Smooth muscle cell (in vitro differentiated cells): Measurements from ENCODE around the gene HERC2. TPM values are rescaled to one million over a fixed set of nuclear protein-coding genes. Genes with fewer than 3 reads are reported as not detected.
"Not testable (repeated sequence)": the region's sequence is repeated elsewhere in the genome, so short reads cannot be mapped to it uniquely, and the experiment has no call there.

Experiments used
- DNase-seq: peaks from one replicate; lab custom pipeline; 2025; ENCODE audit not compliant: unreplicated experiment; lab: John Stamatoyannopoulos, UW
- H2AFZ ChIP-seq: fragments of 200-600 bp; sonication (generic); 2 replicates; pipeline ENCODE4 v1.6.0; 2016; ENCODE audit warnings: antibody characterized with exemption, low read depth, mild to moderate bottlenecking
- H3F3A ChIP-seq: fragments of 200-600 bp; sonication (generic); 2 replicates; pipeline ENCODE4 v1.6.0; 2017; ENCODE audit warnings: antibody characterized with exemption, low read depth
- H3K27ac ChIP-seq: fragments of 200-600 bp; sonication (generic); 2 replicates; pipeline ENCODE4 v1.5.1; 2016; ENCODE audit warnings: low read depth, mild to moderate bottlenecking
- H3K27me3 ChIP-seq: fragments of 200-600 bp; sonication (generic); 2 replicates; pipeline ENCODE4 v1.6.1; 2016; ENCODE audit warnings: low read depth, mild to moderate bottlenecking
- H3K36me3 ChIP-seq: fragments of 200-600 bp; sonication (generic); 2 replicates; pipeline ENCODE4 v1.5.1; 2016; ENCODE audit warnings: low read depth
- H3K4me1 ChIP-seq: fragments of 200-600 bp; sonication (generic); 2 replicates; pipeline ENCODE4 v1.5.1; 2016; ENCODE audit warnings: low read depth
- H3K4me2 ChIP-seq: fragments of 200-600 bp; sonication (generic); 2 replicates; pipeline ENCODE4 v1.6.0; 2016; ENCODE audit warnings: mild to moderate bottlenecking
- H3K4me3 ChIP-seq: fragments of 200-600 bp; sonication (generic); 2 replicates; pipeline ENCODE4 v1.5.1; 2016; ENCODE audit warnings: mild to moderate bottlenecking
- H3K79me2 ChIP-seq: fragments of 200-600 bp; sonication (generic); 2 replicates; pipeline ENCODE4 v1.6.0; 2016; ENCODE audit warnings: low read depth, mild to moderate bottlenecking
- H3K9ac ChIP-seq: fragments of 200-600 bp; sonication (generic); 2 replicates; pipeline ENCODE4 v1.6.0; 2016; ENCODE audit warnings: low read depth
- H3K9me3 ChIP-seq: fragments of 200-600 bp; sonication (generic); replicated peaks from 2 replicates; pipeline ENCODE4 v1.5.1; 2016; ENCODE audit warnings: low read depth
- H4K20me1 ChIP-seq: fragments of 200-600 bp; sonication (generic); 2 replicates; pipeline ENCODE4 v1.6.0; 2016; ENCODE audit warnings: low read depth
- CTCF ChIP-seq: fragments of 200-600 bp; sonication (generic); IDR thresholded peaks from 2 replicates; pipeline ENCODE4 v1.5.1; 2017; ENCODE audit warnings: borderline replicate concordance, mild to moderate bottlenecking, antibody characterized with exemption; ENCODE audit not compliant: insufficient read depth, poor library complexity, severe bottlenecking
- WGBS: methylation state at CpG from one replicate; pipeline ENCODE4 v1.1.7; 2016; ENCODE audit warnings: low lambda C conversion rate; 5-methylcytosine and 5-hydroxymethylcytosine counted together
- polyA plus RNA-seq: library from polyadenylated mRNA; unstranded; fragments of >200 nt; fragmentation: Nextera tagmentation; extraction: Ambion mirVana; gene quantifications from 2 replicates; pipeline ENCODE4 v1.2.1, GENCODE V29; 2016
- total RNA-seq: library from RNA; depleted of rRNA; stranded (reverse); fragments of >200 nt; gene quantifications from 2 replicates; pipeline ENCODE4 v1.2.3, GENCODE V29; 2014

HERC2 gene
- total and polyA plus RNA-seq, 2 experiments from 2014 or later: 19.9 to 33.1 TPM

- no peak overlapping the region for H2AFZ ChIP-seq
- no peak for DNase-seq
- H3K79me2 ChIP-seq: no peaks in the 10 kb centered on the region
- H3K4me3 ChIP-seq: no peak overlapping the region
- no peak overlapping the region for H3K4me2 ChIP-seq
- WGBS: 99% methylated on average over 5 of the region's 5 CpGs
- H3K36me3 ChIP-seq: peaks cover 23% of the 10 kb centered on the region
- H4K20me1 ChIP-seq: no peaks in the 10 kb centered on the region
- H3K4me1 ChIP-seq: no peaks in the 10 kb centered on the region
- no peak overlapping the region for H3K27ac ChIP-seq
- H3F3A ChIP-seq: no peaks in the 10 kb centered on the region
- H3K27me3 ChIP-seq: no peaks in the 10 kb centered on the region
- no peak for TF ChIP-seq CTCF
- no peak overlapping the region for H3K9ac ChIP-seq
- H3K9me3 ChIP-seq: no peaks in the 10 kb centered on the region
Measured at GRCh38 chr15:28246605-28247004, 75.4 kb downstream of the HERC2 start.

- peaks cover 23% of the 10 kb centered on the region for H3K36me3 ChIP-seq
Measured at GRCh38 chr15:28243901-28244300, 78.1 kb downstream of the HERC2 start.

GRCh38 chr15:28243399-28243798 lies 78.6 kb downstream of the HERC2 start:
- Histone ChIP-seq H3K36me3 (peaks cover 21% of the 10 kb centered on the region), H3K9me3 (no peaks in the 10 kb centered on the region), H2AFZ (no peak overlapping the region), H3K9ac (no peak overlapping the region), H3K4me3 (no peak overlapping the region), H3K4me1 (no peaks in the 10 kb centered on the region), H3K27ac (no peak overlapping the region), H3K4me2 (no peak overlapping the region), H3K27me3 (no peaks in the 10 kb centered on the region), H3K79me2 (no peaks in the 10 kb centered on the region), H3F3A (no peaks in the 10 kb centered on the region), H4K20me1 (no peaks in the 10 kb centered on the region)
- 100% methylated on average over 1 of the region's 1 CpG for WGBS
- TF ChIP-seq CTCF: no peak
- no peak for DNase-seq

More at GRCh38 chr15:28243901-28244300, 78.1 kb downstream of the HERC2 start:
- Histone ChIP-seq H3K27ac (no peak overlapping the region), H4K20me1 (no peaks in the 10 kb centered on the region), H2AFZ (no peak overlapping the region), H3K4me3 (no peak overlapping the region), H3K4me1 (no peaks in the 10 kb centered on the region), H3K79me2 (no peaks in the 10 kb centered on the region), H3K9me3 (no peaks in the 10 kb centered on the region), H3K9ac (no peak overlapping the region), H3K27me3 (no peaks in the 10 kb centered on the region), H3F3A (no peaks in the 10 kb centered on the region), H3K4me2 (no peak overlapping the region)
- no peak for TF ChIP-seq CTCF
- over 99% methylated on average over 6 of the region's 6 CpGs for WGBS
- no peak for DNase-seq

GRCh38 chr15:28238296-28238695 lies 83.7 kb downstream of the HERC2 start:
- H3F3A ChIP-seq, H3K4me3 ChIP-seq, H2AFZ ChIP-seq, DNase-seq, H4K20me1 ChIP-seq, H3K79me2 ChIP-seq, H3K9me3 ChIP-seq, H3K9ac ChIP-seq, H3K4me1 ChIP-seq, H3K36me3 ChIP-seq, H3K4me2 ChIP-seq, H3K27ac ChIP-seq, H3K27me3 ChIP-seq: not testable (repeated sequence)
- 96% methylated on average over 4 of the region's 4 CpGs for WGBS

GRCh38 chr15:28231743-28232142 lies 90.2 kb downstream of the HERC2 start:
- H3K9me3 ChIP-seq, H3K79me2 ChIP-seq, H3K4me2 ChIP-seq, H3K4me3 ChIP-seq, DNase-seq, H3K4me1 ChIP-seq, H3K27me3 ChIP-seq, H4K20me1 ChIP-seq, H3K9ac ChIP-seq, H3K27ac ChIP-seq, H2AFZ ChIP-seq, H3F3A ChIP-seq: not testable (repeated sequence)
- H3K36me3 ChIP-seq: peaks cover 14% of the 10 kb centered on the region
- WGBS: 91% methylated on average over 6 of the region's 6 CpGs

- not testable (repeated sequence) for H3K9ac ChIP-seq, H4K20me1 ChIP-seq, H3K27ac ChIP-seq, H3K9me3 ChIP-seq, H3K4me2 ChIP-seq, H3F3A ChIP-seq, H3K4me3 ChIP-seq, H3K27me3 ChIP-seq, H2AFZ ChIP-seq, DNase-seq, H3K4me1 ChIP-seq, H3K79me2 ChIP-seq
- whole genome bisulfite sequencing: 94% methylated on average over 7 of the region's 7 CpGs
- H3K36me3 ChIP-seq: peaks cover 18% of the 10 kb centered on the region
Measured at GRCh38 chr15:28231336-28231735, 90.6 kb downstream of the HERC2 start.
